HuH-7.5 (cell line): ENCODE results near the gene MOK.

ENCODE experiments used
- DNase-seq: peaks from one replicate; pipeline ENCODE4 v3.0.0; 2011; ENCODE audit warnings: low spot score

Gene MOK

DNA sequence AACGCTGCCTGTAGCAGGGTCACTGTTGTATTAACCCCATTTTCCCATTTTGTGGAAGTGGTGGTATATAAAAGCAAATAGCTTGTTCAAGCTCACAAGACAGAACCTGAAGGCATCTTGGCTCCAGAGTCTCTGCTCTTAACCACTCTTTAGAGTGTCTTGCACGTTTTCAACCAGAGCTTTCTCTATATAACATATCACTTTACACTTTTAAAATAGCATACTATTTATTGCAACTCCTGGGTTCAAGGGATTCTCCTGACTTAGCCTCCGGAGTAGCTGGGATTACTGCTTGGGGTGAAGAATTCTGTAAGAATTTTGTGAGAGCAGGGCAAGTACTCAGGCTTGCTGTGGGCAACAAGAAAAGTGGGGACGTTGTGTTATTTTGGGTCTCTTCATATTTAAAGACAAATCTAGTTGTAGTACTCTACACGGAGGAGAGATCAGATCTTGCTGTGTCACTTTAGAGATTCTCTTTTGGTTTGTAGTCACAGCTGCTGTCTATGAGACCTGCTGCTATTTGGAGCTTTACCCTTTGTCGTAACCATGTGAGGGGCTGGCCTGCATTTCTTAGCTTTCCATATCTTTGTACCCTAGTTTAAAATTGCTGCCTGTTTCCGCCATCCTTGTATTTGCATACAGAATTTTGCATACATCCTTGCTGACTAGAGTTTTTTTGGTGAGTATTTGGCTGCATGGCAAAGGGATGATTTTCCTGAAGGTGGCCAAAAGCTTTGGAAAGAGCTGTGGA is 124.5 kb downstream of the MOK start:
- no peak for DNase-seq
